RPMI8226 (cell line): Measurements from ENCODE around the gene EMP3.
"Not testable (repeated sequence)": the region's sequence is repeated elsewhere in the genome, so short reads cannot be mapped to it uniquely, and the experiment has no call there.

ENCODE experiments used
- DNase-seq: peaks from one replicate; pipeline ENCODE4 v3.0.0-alpha.2; 2015

The EMP3 gene

GRCh38 chr19:48325265-48325910 lies at the start of gene EMP3:
Gene EMP3, plus strand, starts transcription at chr19:48325552. Its CDS starts 1,293 bp downstream, at chr19:48326845.
- peak; percentile 82 for DNase-seq

- no peak for DNase-seq
Observed at GRCh38 chr19:48279747-48280146, 45.6 kb upstream of the EMP3 start.

- DNase-seq = no peak
Observed at GRCh38 chr19:48283908-48284307, 41.4 kb upstream of the EMP3 start.

GRCh38 chr19:48284896-48285295 lies 40.5 kb upstream of the EMP3 start:
- no peak for DNase-seq

- DNase-seq = no peak
Observed at GRCh38 chr19:48287748-48288147, 37.6 kb upstream of the EMP3 start.

- no peak for DNase-seq
Observed at GRCh38 chr19:48290401-48290770, 35.0 kb upstream of the EMP3 start.

- peak; percentile 36 for DNase-seq
Observed at GRCh38 chr19:48290771-48291488, 34.4 kb upstream of the EMP3 start.

- not testable (repeated sequence) for DNase-seq
Observed at GRCh38 chr19:48291489-48291815, 33.9 kb upstream of the EMP3 start.

GRCh38 chr19:48292798-48293197 lies 32.6 kb upstream of the EMP3 start:
- DNase-seq = no peak

GRCh38 chr19:48295458-48295857 lies 29.9 kb upstream of the EMP3 start:
- no peak for DNase-seq

- DNase-seq = no peak
Observed at GRCh38 chr19:48296963-48297734, 28.2 kb upstream of the EMP3 start.

- DNase-seq = no peak
Observed at GRCh38 chr19:48297975-48298374, 27.4 kb upstream of the EMP3 start.

- no peak for DNase-seq
Observed at GRCh38 chr19:48301886-48302599, 23.3 kb upstream of the EMP3 start.

- DNase-seq = no peak
Observed at GRCh38 chr19:48302600-48302959, 22.8 kb upstream of the EMP3 start.

GRCh38 chr19:48303367-48303766 lies 22.0 kb upstream of the EMP3 start:
- DNase-seq = no peak

- DNase-seq = no peak
Observed at GRCh38 chr19:48303866-48304265, 21.5 kb upstream of the EMP3 start.

- peak; percentile 44 for DNase-seq
Observed at GRCh38 chr19:48308631-48309586, 16.4 kb upstream of the EMP3 start.

- not testable (repeated sequence) for DNase-seq
Observed at GRCh38 chr19:48309731-48310130, 15.6 kb upstream of the EMP3 start.

GRCh38 chr19:48310227-48310626 lies 15.1 kb upstream of the EMP3 start:
- DNase-seq = no peak

- DNase-seq = no peak
Observed at GRCh38 chr19:48311384-48311783, 14.0 kb upstream of the EMP3 start.

- no peak for DNase-seq
Observed at GRCh38 chr19:48315712-48316111, 9.6 kb upstream of the EMP3 start.

- not testable (repeated sequence) for DNase-seq
Observed at GRCh38 chr19:48317708-48317960, 7.7 kb upstream of the EMP3 start.
